Stimulated activated memory B cell treated with anti-CD40 and anti-IgM and Interleukin-4, amounts not matched to agents 10 μg/mL and 1 μg/mL and 100 μg/mL, for 72 hours (primary cell): ENCODE data around the gene CGRRF1.

Experiments used
- ATAC-seq: fragments of 150-1000 bp; cut with Tn5 transposase; 2 replicates; pipeline ENCODE4 v1.10.0; 2021
- H3K27ac Mint-ChIP-seq: one replicate; pipeline ENCODE4 v1.8.0; 2022; ENCODE audit warnings: mild to moderate bottlenecking, mixed read lengths
- H3K27me3 Mint-ChIP-seq: one replicate; pipeline ENCODE4 v1.8.0; 2022; ENCODE audit warnings: mixed read lengths
- H3K36me3 Mint-ChIP-seq: one replicate; pipeline ENCODE4 v1.8.0; 2022; ENCODE audit warnings: mixed read lengths
- H3K4me1 Mint-ChIP-seq: one replicate; pipeline ENCODE4 v1.8.0; 2022; ENCODE audit warnings: mixed read lengths
- H3K4me3 Mint-ChIP-seq: one replicate; pipeline ENCODE4 v1.8.0; 2022; ENCODE audit warnings: mild to moderate bottlenecking, moderate library complexity, mixed read lengths
- H3K9me3 Mint-ChIP-seq: one replicate; pipeline ENCODE4 v1.8.0; 2022; ENCODE audit warnings: mixed read lengths

CGRRF1 gene

GRCh38 chr14:54550514-54550913 lies 40.8 kb downstream of the CGRRF1 start:
- no peak for ATAC-seq
- no peaks in the 10 kb centered on the region for H3K36me3 Mint-ChIP-seq
- H3K9me3 Mint-ChIP-seq = no peaks in the 10 kb centered on the region
- H3K27ac Mint-ChIP-seq = no peak overlapping the region
- H3K27me3 Mint-ChIP-seq = no peaks in the 10 kb centered on the region
- no peaks in the 10 kb centered on the region for H3K4me1 Mint-ChIP-seq
- no peak overlapping the region for H3K4me3 Mint-ChIP-seq

DNA sequence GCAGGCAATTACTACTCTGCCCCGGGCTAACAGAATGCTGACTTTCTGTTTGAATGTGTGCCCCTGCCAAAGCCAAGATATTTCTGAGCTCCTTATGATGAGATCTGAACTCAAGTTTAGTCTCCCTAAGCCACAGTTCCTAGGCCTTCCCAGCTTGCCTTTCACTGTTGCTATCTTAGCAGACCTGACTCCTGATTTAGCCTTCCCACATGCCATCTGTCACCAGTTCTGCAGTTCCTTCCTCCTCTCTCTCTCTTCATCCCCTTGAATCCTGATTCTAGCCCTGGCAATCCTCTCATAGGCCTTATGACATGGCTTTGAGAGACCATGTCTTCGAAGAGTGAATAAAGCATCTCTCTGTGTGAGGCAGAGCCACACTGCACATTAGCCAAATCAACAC lies 44.7 kb downstream of the CGRRF1 start:
- Mint-ChIP-seq H3K4me3 (no peak overlapping the region), H3K9me3 (no peaks in the 10 kb centered on the region), H3K27ac (no peak overlapping the region), H3K36me3 (no peaks in the 10 kb centered on the region), H3K4me1 (no peaks in the 10 kb centered on the region), H3K27me3 (no peaks in the 10 kb centered on the region)
- ATAC-seq = no peak

GRCh38 chr14:54555651-54556050 lies 45.9 kb downstream of the CGRRF1 start:
- Mint-ChIP-seq H3K27ac (no peak overlapping the region), H3K4me3 (no peak overlapping the region), H3K4me1 (no peaks in the 10 kb centered on the region), H3K9me3 (no peaks in the 10 kb centered on the region), H3K27me3 (no peaks in the 10 kb centered on the region), H3K36me3 (no peaks in the 10 kb centered on the region)
- ATAC-seq = no peak

DNA sequence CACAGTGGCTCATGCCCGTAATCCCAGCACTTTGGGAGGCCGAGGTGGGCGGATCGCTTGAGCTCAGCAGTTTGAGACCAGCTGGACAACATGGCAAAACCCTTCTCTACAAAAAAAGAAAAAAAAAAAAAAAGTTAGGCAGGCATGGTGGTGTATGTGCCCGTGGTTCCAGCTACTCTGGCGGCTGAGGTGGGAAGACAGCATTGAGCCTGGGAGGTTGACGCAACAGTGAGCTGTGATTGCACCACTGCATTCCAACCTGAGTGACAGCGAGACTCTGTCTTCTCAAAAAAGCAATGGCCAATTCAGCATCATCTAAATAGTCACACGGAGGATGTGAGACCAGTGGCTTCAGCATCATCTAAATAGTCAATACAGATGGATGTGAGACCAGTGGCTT lies 46.8 kb downstream of the CGRRF1 start:
- Mint-ChIP-seq H3K4me3 (no peak overlapping the region), H3K9me3 (no peaks in the 10 kb centered on the region), H3K27me3 (no peaks in the 10 kb centered on the region), H3K4me1 (no peaks in the 10 kb centered on the region), H3K36me3 (no peaks in the 10 kb centered on the region), H3K27ac (no peak overlapping the region)
- no peak for ATAC-seq

DNA sequence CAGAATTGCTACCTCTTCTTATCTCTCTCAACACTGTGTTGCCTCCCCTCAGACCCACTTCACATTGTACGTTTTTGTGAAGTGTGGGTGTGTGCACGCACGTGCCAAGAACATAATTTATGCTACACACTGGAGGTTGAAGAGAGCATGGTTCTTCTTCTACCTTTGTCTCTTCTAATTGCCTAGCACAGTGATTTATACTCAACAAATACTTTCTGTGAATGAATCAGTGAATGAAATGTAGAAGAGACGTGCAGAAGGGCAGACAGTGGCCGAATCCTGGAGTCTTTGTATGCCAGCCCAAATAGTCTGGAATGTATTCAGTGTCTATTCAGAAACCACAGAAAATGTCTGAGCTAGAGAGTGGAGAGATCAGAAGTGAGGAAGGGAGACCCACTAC lies 52.6 kb downstream of the CGRRF1 start:
- ATAC-seq = no peak
- Mint-ChIP-seq H3K27ac (no peak overlapping the region), H3K36me3 (no peaks in the 10 kb centered on the region), H3K27me3 (no peaks in the 10 kb centered on the region), H3K9me3 (no peaks in the 10 kb centered on the region), H3K4me3 (no peak overlapping the region), H3K4me1 (peaks cover 19% of the 10 kb centered on the region)

- no peaks in the 10 kb centered on the region for H3K9me3 Mint-ChIP-seq
- no peaks in the 10 kb centered on the region for H3K27me3 Mint-ChIP-seq
- H3K4me1 Mint-ChIP-seq = peaks cover 30% of the 10 kb centered on the region
- H3K27ac Mint-ChIP-seq = no peak overlapping the region
- no peaks in the 10 kb centered on the region for H3K36me3 Mint-ChIP-seq
- no peak for ATAC-seq
- peak overlapping the region; percentile 85 for H3K4me3 Mint-ChIP-seq
These were observed 54.6 kb downstream of the CGRRF1 start for GRCh38 chr14:54564071-54564867.

DNA sequence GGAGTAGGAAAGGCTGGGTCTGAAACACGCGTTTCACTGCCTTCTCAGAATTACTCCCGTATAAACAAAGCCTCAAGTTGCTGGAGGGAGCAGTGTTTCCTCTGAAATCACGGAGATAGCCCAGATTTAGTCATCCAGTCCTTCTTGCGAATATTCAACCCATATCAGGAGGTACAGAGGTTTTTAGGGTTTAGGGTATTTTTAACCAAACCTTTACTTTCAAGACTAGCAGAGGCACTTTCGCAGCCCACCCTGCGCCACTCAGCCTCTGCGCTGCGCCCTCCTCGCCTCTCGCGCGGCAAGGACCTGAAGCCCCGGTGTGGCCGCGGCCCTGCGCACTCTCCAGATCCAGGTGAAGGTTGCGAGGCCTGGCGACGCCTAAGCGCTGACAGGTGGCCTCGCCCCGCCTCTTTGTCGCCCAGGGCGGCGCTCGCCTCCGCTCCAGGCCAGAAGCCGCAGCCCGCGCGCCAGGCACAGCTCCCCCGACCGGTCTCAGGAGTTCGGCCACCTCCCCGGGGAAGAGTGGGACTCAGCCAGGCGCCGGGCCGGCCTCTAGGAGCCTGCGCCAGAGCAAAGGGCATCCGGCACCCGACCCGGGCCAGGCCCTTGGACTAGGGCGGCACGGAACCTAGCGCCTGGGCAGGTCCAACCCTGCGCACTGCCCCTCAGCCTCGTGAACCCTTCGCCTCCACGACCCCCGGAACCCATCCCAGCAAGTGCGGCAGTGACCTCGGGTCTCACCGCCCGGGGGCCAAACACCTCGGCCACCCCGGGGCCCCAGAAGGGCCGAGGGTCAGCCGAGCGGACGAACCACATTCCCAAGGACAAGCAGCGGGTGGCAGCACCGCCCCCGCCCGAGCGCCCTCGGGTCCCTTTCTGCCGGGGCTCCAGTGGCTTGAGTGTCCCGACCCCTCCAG lies 55.4 kb downstream of the CGRRF1 start:
- Mint-ChIP-seq H3K27ac (peak overlapping the region; percentile 68), H3K27me3 (no peaks in the 10 kb centered on the region), H3K36me3 (no peaks in the 10 kb centered on the region), H3K4me3 (peak overlapping the region; percentile 85), H3K9me3 (no peaks in the 10 kb centered on the region), H3K4me1 (peaks cover 31% of the 10 kb centered on the region)
- ATAC-seq = peak; percentile 72

DNA sequence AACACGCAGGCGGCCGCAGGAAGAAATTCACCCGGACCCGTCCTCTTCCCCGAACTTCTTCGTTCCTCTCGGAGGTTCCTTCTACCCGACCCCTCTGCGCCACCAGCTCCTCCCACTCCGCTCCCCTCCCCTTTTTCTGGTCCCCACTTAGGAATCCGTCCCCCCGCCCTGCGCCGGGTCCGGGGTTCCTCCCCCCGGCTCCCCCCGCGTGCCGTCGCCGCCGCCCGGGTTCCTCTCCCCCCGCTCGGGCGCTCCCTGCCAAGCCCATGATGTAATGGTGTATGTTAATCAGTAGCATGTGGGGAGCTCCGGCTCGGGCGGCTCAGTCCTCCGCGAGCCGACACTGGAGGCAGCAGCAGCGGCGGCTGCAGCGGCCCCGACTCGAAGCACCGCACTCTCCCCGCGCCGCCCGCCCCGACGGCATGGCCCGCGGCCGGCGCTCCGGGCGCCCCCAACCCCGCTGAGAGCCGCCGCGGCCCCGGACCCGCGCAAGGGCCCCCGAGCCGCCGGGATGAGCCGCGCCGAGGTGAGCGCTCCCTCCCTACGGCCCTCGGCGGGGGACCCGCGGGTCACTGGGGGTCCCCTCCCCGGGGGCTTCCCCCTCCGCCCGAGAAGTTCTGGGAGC lies 56.2 kb downstream of the CGRRF1 start:
- Mint-ChIP-seq H3K27ac (peak overlapping the region; percentile 68), H3K4me3 (peak overlapping the region; percentile 85), H3K27me3 (no peaks in the 10 kb centered on the region), H3K9me3 (no peaks in the 10 kb centered on the region), H3K36me3 (no peaks in the 10 kb centered on the region), H3K4me1 (peaks cover 31% of the 10 kb centered on the region)
- peak; percentile 82 for ATAC-seq

- Mint-ChIP-seq H3K9me3 (no peaks in the 10 kb centered on the region), H3K4me1 (peaks cover 31% of the 10 kb centered on the region), H3K36me3 (no peaks in the 10 kb centered on the region), H3K27me3 (no peaks in the 10 kb centered on the region), H3K4me3 (peak within 1 kb of the TSS; percentile 99), H3K27ac (peak within 1 kb of the TSS; percentile 99)
- peak; percentile 65 for ATAC-seq
These were observed 56.9 kb downstream of the CGRRF1 start, which contains the start of gene SAMD4A for GRCh38 chr14:54566410-54567223. TSS of gene SAMD4A (plus strand) at chr14:54567128. CDS start at chr14:54567917, 789 bp downstream.

GRCh38 chr14:54567224-54567638 lies 57.5 kb downstream of the CGRRF1 start:
- peaks cover 6% of the 10 kb centered on the region for H3K36me3 Mint-ChIP-seq
- H3K27me3 Mint-ChIP-seq = no peaks in the 10 kb centered on the region

GRCh38 chr14:54567639-54568561 lies 58.2 kb downstream of the CGRRF1 start:
- peaks cover 4% of the 10 kb centered on the region for H3K9me3 Mint-ChIP-seq
- peaks cover 12% of the 10 kb centered on the region for H3K36me3 Mint-ChIP-seq
- no peaks in the 10 kb centered on the region for H3K27me3 Mint-ChIP-seq
- peak; percentile 66 for ATAC-seq
- peaks cover 31% of the 10 kb centered on the region for H3K4me1 Mint-ChIP-seq
- peak overlapping the region; percentile 99 for H3K4me3 Mint-ChIP-seq
- H3K27ac Mint-ChIP-seq = peak overlapping the region; percentile 99

More at GRCh38 chr14:54567224-54567638, 57.5 kb downstream of the CGRRF1 start:
- peak; percentile 5 for ATAC-seq
- Mint-ChIP-seq H3K27ac (peak overlapping the region; percentile 99), H3K4me1 (peaks cover 31% of the 10 kb centered on the region), H3K4me3 (peak overlapping the region; percentile 99), H3K9me3 (peaks cover 4% of the 10 kb centered on the region)

GRCh38 chr14:54568821-54569595 lies 59.3 kb downstream of the CGRRF1 start:
- no peaks in the 10 kb centered on the region for H3K27me3 Mint-ChIP-seq
- peaks cover 31% of the 10 kb centered on the region for H3K4me1 Mint-ChIP-seq
- H3K36me3 Mint-ChIP-seq = peaks cover 23% of the 10 kb centered on the region
- peaks cover 4% of the 10 kb centered on the region for H3K9me3 Mint-ChIP-seq
- H3K4me3 Mint-ChIP-seq = peak overlapping the region; percentile 28
- no peak overlapping the region for H3K27ac Mint-ChIP-seq
- no peak for ATAC-seq

- Mint-ChIP-seq H3K27ac (no peak overlapping the region), H3K27me3 (no peaks in the 10 kb centered on the region), H3K4me1 (peaks cover 21% of the 10 kb centered on the region), H3K4me3 (no peak overlapping the region), H3K9me3 (peaks cover 4% of the 10 kb centered on the region), H3K36me3 (peaks cover 24% of the 10 kb centered on the region)
- ATAC-seq = no peak
These were observed 60.3 kb downstream of the CGRRF1 start for GRCh38 chr14:54570047-54570446.
